NAMALWA (cell line): ENCODE data around the gene SMPD2.

Source experiments
- DNase-seq: peaks from one replicate; pipeline ENCODE4 v3.0.0-alpha.2; 2015; ENCODE audit warnings: low spot score

The SMPD2 gene

DNA sequence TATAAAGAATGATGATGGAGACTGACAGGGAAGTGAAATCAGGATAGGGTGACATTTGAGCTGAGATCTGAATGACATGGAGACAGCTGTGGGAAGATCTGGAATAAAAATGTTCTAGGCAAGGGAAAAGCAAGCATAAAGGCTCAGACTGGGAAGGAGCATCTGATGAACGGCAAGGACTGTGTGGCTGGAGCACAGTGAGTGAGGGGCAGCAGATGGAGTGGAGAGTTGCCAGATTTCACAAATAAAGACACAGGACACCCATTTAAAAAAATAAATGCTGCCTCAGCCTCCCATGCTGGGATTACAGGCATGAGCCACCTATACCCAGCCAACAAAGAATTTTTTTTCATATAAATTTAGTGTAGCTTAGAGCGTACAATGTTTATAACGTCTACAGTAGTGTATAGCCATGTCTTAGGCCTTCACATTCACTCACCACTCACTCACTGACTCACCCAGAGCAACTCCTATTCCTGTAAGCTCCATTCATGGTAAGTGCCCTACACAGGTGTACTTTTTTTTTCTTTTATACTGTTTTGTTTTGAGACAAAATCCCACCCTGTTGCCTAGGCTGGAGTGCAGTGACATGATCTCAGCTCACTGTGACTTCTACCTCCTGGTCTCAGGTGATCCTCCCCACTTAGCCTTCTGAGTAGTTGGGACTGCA, 44.9 kb downstream of the SMPD2 start:
- no peak for DNase-seq

DNA sequence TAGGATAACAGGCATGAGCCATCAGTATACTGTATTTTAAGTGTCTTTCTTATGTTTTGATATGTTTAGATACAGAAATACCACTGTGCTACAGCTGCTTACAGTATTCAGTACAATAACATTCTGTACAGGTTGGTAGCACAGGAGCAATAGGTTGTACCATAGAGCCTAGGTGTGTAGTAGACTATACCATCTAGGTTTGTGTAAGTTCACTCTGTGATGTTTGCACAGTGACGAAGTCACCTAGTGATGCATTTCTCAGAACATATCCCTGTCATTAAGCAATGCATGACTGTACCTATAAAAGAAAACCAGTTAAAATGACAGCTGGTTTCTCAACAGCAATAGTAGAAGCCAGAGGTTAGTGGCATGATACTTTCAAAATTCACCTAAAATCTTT, 45.5 kb downstream of the SMPD2 start:
- DNase-seq: no peak

DNA sequence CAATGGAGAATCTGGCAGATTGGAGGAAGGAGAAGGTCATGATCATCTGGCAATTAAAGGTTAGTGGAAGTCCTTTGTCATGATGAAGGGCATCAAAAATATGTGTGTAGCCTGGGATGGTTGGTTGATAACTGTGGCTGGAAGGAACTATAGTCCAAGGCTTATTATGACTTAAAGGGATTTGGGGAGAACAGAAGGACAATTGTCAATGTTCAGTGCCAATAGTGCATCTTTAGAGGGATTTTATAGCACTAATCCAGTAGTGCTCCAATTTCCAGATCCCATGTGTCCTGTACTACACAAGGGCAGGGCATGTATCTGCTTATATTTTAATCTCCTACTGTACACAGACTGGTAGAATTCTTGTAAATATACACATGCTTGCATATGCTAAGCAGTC, 47.5 kb downstream of the SMPD2 start:
- no peak for DNase-seq

DNA sequence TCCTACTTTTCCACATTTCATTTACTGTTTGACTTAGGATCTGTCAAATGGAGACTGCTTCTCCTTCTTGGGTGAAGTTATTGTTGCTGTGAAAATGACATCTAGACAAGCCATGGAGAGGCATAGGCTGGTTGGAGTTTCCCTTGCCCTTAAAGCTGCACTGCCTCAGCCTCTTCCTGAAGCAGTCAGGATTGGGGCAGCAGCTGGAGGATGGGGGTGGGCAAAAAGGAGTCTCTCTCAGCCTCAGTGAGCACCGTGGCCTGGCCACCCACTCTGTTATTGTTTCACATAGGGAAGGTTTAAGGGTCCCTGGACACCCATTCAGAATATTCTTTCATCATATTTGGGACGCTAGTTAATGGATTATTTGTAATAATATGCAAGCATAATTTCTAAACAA, 50.2 kb downstream of the SMPD2 start:
- DNase-seq: no peak

DNA sequence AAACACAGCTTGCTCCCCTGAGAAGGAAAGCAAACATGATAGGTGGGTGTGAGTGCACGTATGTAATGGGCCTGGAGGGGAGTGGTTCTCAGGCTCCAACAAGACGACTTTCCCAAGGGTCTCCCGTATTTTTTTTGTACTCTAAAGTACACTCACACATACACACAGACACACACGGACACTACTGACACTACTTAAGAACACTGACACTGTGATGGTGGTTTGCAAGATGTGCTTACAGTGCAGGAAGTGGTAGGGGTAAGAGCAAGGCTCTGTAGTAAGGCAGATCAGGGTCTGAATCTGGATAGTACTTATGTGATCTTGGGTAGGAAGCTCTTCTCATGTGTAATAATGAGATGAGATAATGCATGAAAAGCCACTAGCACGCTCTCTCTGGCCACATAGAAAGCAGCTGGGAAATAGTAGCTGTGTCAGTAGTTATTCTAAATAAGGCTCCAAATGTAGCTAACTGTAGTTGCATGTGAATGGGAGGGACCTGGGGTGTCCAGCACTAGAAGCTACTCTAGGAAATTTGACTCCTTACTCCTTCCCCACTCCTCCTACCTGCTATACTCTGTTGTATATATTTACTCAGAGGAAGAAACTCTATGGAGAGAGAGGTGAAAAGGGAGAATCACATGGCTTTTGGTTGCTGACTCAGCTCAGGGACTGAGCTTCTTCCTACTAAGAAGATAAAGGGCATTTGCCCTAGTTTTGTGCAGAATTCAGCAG, 50.8 kb downstream of the SMPD2 start:
- no peak for DNase-seq
